Sigmoid colon (tissue), 7 donors: Measurements from ENCODE around the gene HNRNPH1. TPM values are rescaled to one million over a fixed set of nuclear protein-coding genes. Genes with fewer than 3 reads are reported as not detected.
A peak's percentile ranks its signal among the peaks of the same experiment; 100 is the strongest.

Experiments
- DNase-seq: peaks from one replicate; pipeline ENCODE4 v3.0.0-alpha.2; 2019
- H3K27ac ChIP-seq, 4 donors: fragments of 200-600 bp; sonication (generic); one replicate each; pipeline ENCODE4 v1.5.1; 2016 to 2019; ENCODE audit warnings: mild to moderate bottlenecking in 1 of 4
- H3K27me3 ChIP-seq, 3 donors: fragments of 200-600 bp; sonication (generic); one replicate each; pipeline ENCODE4 v1.5.1; 2019; ENCODE audit warnings: mild to moderate bottlenecking in 1 of 3
- H3K36me3 ChIP-seq, 4 donors: fragments of 200-600 bp; sonication (generic); one replicate each; pipeline ENCODE4 v1.5.1; 2016 to 2019
- H3K4me1 ChIP-seq, 4 donors: fragments of 200-600 bp; sonication (generic); one replicate each; pipeline ENCODE4 v1.5.1; 2017 to 2019
- H3K4me3 ChIP-seq, 4 donors: fragments of 200-600 bp; sonication (generic); one replicate each; pipeline ENCODE4 v1.5.1; 2017 to 2019; ENCODE audit warnings: mild to moderate bottlenecking in 2 of 4, moderate library complexity in 1 of 4
- H3K9me3 ChIP-seq, 4 donors: fragments of 200-600 bp in 3 of 4; sonication (generic) in 3 of 4; one replicate each; pipeline versions ENCODE4 v1.5.1 to v1.6.1; 2013 to 2019
- CTCF ChIP-seq, 4 experiments: fragments of 450-650 bp in 3 of 4; fragments of 200-600 bp in 1 of 4; IDR thresholded peaks; one replicate each; pipeline ENCODE4 v1.5.1; 2016 to 2019; ENCODE audit warnings: antibody characterized with exemption in 4 of 4, mild to moderate bottlenecking in 3 of 4, moderate library complexity in 2 of 4
- EP300 ChIP-seq, 4 donors: sonication (generic); formaldehyde crosslinking; IDR thresholded peaks; one replicate each; pipeline ENCODE4 v1.6.1; 2017; ENCODE audit warnings: antibody characterized with exemption in 4 of 4
- POLR2A ChIP-seq, 2 donors: fragments of 450-650 bp; IDR thresholded peaks; one replicate each; pipeline ENCODE4 v1.6.1; 2016; ENCODE audit warnings: antibody characterized with exemption in 2 of 2, mild to moderate bottlenecking in 2 of 2, moderate library complexity in 2 of 2
- POLR2AphosphoS5 ChIP-seq, 4 donors: sonication (generic); formaldehyde crosslinking; IDR thresholded peaks; one replicate each; pipeline ENCODE4 v1.6.1; 2017; ENCODE audit warnings: antibody characterized with exemption in 4 of 4
- WGBS, 2 donors: extraction: QIAGEN DNeasy Blood & Tissue Kit; methylation state at CpG; one replicate each; pipeline ENCODE4 v1.1.7; 2013; 5-methylcytosine and 5-hydroxymethylcytosine counted together
- intact Hi-C: fragments of 100-400 bp; cut with DNase I; formaldehyde crosslinking; loops from one replicate; pipeline ENCODE4 v1.15.1; 2023
- polyA plus RNA-seq, 3 donors: library from polyadenylated mRNA; stranded (reverse); fragments of 200-250 nt; gene quantifications; one replicate each; pipeline ENCODE4 v1.2.3, GENCODE V29; 2013
- total RNA-seq, 4 donors: library from RNA; depleted of rRNA; stranded (reverse); fragments of >200 nt; gene quantifications; one replicate each; pipeline ENCODE4 v1.1.0, GENCODE V29; 2016
- donor health status: healthy with polysubstance abuse.
- donor health status: Bipolar disorder and iron deficiency.
- donor health status: healthy.

HNRNPH1 gene
- total and polyA plus RNA-seq, 7 donors = 63.8 to 495 (median 264) TPM

- H3K27me3 ChIP-seq = no peaks in the 10 kb centered on the region
- peaks cover 0 to 34% (median 28%) of the 10 kb centered on the region in 4 donors for H3K4me1 ChIP-seq
- intact Hi-C loops = no loop called here
- H3K36me3 ChIP-seq = peaks cover 41 to 82% (median 47%) of the 10 kb centered on the region in 4 donors
- H3K9me3 ChIP-seq = no peaks in the 10 kb centered on the region
- 96% methylated on average over 18 of the region's 18 CpGs for WGBS, 2 donors
- H3K27ac ChIP-seq = no peak overlapping the region
- no peak for TF ChIP-seq POLR2A (IDR thresholded peaks at IDR 0.05)
- peak in 1 of 4 donors; percentile 4 for TF ChIP-seq POLR2AphosphoS5 (IDR thresholded peaks at IDR 0.05)
- DNase-seq = peak; percentile 59
- no peak overlapping the region for H3K4me3 ChIP-seq
These were observed 21.4 kb downstream of the HNRNPH1 start for GRCh38 chr5:179601871-179602625.

GRCh38 chr5:179599973-179600372, 23.5 kb downstream of the HNRNPH1 start:
- Histone ChIP-seq H3K4me3 (no peak overlapping the region), H3K27ac (no peak overlapping the region), H3K36me3 (peaks cover 43 to 89% (median 55%) of the 10 kb centered on the region in 4 donors), H3K27me3 (no peaks in the 10 kb centered on the region), H3K4me1 (peaks cover 0 to 13% (median 8%) of the 10 kb centered on the region in 4 donors), H3K9me3 (no peaks in the 10 kb centered on the region)
- intact Hi-C loops = no loop called here
- no peak for DNase-seq
- WGBS, 2 donors = 86% methylated on average over 9 of the region's 9 CpGs
- TF ChIP-seq POLR2A (IDR thresholded peaks at IDR 0.05) = no peak
- TF ChIP-seq CTCF (IDR thresholded peaks at IDR 0.05) = no peak
- no peak for TF ChIP-seq EP300 (IDR thresholded peaks at IDR 0.05)
- no peak for TF ChIP-seq POLR2AphosphoS5 (IDR thresholded peaks at IDR 0.05)

- H3K9me3 ChIP-seq = no peaks in the 10 kb centered on the region
- WGBS, 2 donors = 93 to 94% methylated on average over 16 of the region's 16 CpGs
- H3K36me3 ChIP-seq = peaks cover 47 to 93% (median 57%) of the 10 kb centered on the region in 4 donors
- H3K27me3 ChIP-seq = no peaks in the 10 kb centered on the region
- DNase-seq = no peak
- no peak overlapping the region for H3K27ac ChIP-seq
- H3K4me1 ChIP-seq = peaks cover 0 to 9% (median 4%) of the 10 kb centered on the region in 4 donors
- intact Hi-C loops = no loop called here
- TF ChIP-seq POLR2AphosphoS5 (IDR thresholded peaks at IDR 0.05) = peak in 1 of 4 donors; percentile 0
- no peak for TF ChIP-seq CTCF (IDR thresholded peaks at IDR 0.05)
- no peak overlapping the region for H3K4me3 ChIP-seq
These were observed 23.9 kb downstream of the HNRNPH1 start for GRCh38 chr5:179599566-179599965.

- Histone ChIP-seq H3K27ac (no peak overlapping the region), H3K4me1 (peaks cover 0 to 4% (median under 1%) of the 10 kb centered on the region in 4 donors), H3K4me3 (no peak overlapping the region), H3K27me3 (no peaks in the 10 kb centered on the region), H3K9me3 (no peaks in the 10 kb centered on the region), H3K36me3 (peaks cover 49 to 97% (median 58%) of the 10 kb centered on the region in 4 donors)
- 79 to 81% methylated on average over 9 of the region's 9 CpGs for WGBS, 2 donors
- intact Hi-C loops = no loop called here
- TF ChIP-seq CTCF (IDR thresholded peaks at IDR 0.05) (no peak), EP300 (IDR thresholded peaks at IDR 0.05) (no peak), POLR2AphosphoS5 (IDR thresholded peaks at IDR 0.05) (peak in 1 of 4 donors; percentile 4)
- no peak for DNase-seq
These were observed 24.4 kb downstream of the HNRNPH1 start for GRCh38 chr5:179599100-179599499.

- H3K27me3 ChIP-seq = no peaks in the 10 kb centered on the region
- H3K9me3 ChIP-seq = no peaks in the 10 kb centered on the region
- DNase-seq = no peak
- H3K27ac ChIP-seq = no peak overlapping the region
- WGBS, 2 donors = 88 to 94% methylated on average over 13 of the region's 13 CpGs
- no peak overlapping the region for H3K4me3 ChIP-seq
- H3K36me3 ChIP-seq = peaks cover 51 to 97% (median 65%) of the 10 kb centered on the region in 4 donors
- no peak for TF ChIP-seq POLR2AphosphoS5 (IDR thresholded peaks at IDR 0.05)
- no peak for TF ChIP-seq EP300 (IDR thresholded peaks at IDR 0.05)
- no peak for TF ChIP-seq POLR2A (IDR thresholded peaks at IDR 0.05)
- TF ChIP-seq CTCF (IDR thresholded peaks at IDR 0.05) = no peak
- no peaks in the 10 kb centered on the region for H3K4me1 ChIP-seq
- intact Hi-C loops = no loop called here
These were observed 27.1 kb downstream of the HNRNPH1 start for GRCh38 chr5:179596421-179596820.
